Measurements from ENCODE around the gene MRPS6. TPM values are rescaled to one million over a fixed set of nuclear protein-coding genes. Genes with fewer than 3 reads are reported as not detected.

The MRPS6 gene
- total RNA-seq, 1 experiment from 2014 or later: 32.8 TPM

- no peaks in the 10 kb centered on the region for H4K20me1 ChIP-seq (ENCODE audit: low read length)
- intact Hi-C loops (cut with micrococcal nuclease): no loop called here
- no peak for ATAC-seq
- H3K4me2 ChIP-seq (ENCODE audit: low read length): no peak overlapping the region
- ChIA-PET POLR2A (ENCODE audit: unreplicated experiment) (interaction anchor here (0.7 to 0.9 kb wide), 2 partner anchors 27 to 30 kb away, joined by 5 read pairs; no protein-coding TSS in a partner anchor), CTCF (no interaction called here)
- no TSS peak for BruUV-seq (replicated peaks)
- no peaks in the 10 kb centered on the region for H3K9me2 ChIP-seq (replicated peaks; ENCODE audit: low read length)
- H3K27ac ChIP-seq (ENCODE audit: low read length): no peak overlapping the region
- no peaks in the 10 kb centered on the region for H3F3A ChIP-seq (ENCODE audit: low read length, unreplicated experiment)
- peaks cover 11% of the 10 kb centered on the region; the same call in 1 of the 2 replicates for H3K79me2 ChIP-seq (ENCODE audit: low read length)
- H3K27me3 ChIP-seq (ENCODE audit: low read length): no peaks in the 10 kb centered on the region
- no peak overlapping the region for H3K4me3 ChIP-seq (ENCODE audit: low read length)
- H3K9ac ChIP-seq (ENCODE audit: low read length): no peak overlapping the region
- DNase-seq: no peak
- no peak overlapping the region for H2AFZ ChIP-seq (ENCODE audit: low read length)
- H3K9me3 ChIP-seq (ENCODE audit: low read length): no peaks in the 10 kb centered on the region
- H3K4me1 ChIP-seq (ENCODE audit: insufficient read depth, low read length): no peaks in the 10 kb centered on the region
- peaks cover 6% of the 10 kb centered on the region; the same call in 1 of the 2 replicates for H3K36me3 ChIP-seq (ENCODE audit: low read depth, low read length)
- TF ChIP-seq EZH2 (IDR thresholded peaks at IDR 0.05; ENCODE audit: low read length, unreplicated experiment) (no peak), CTCF (conservative IDR thresholded peaks at IDR 0.05; ENCODE audit: low read depth, low read length) (no peak), EZH2phosphoT487 (IDR thresholded peaks at IDR 0.05; ENCODE audit: borderline replicate concordance, low read length) (no peak)
Observed at GRCh38 chr21:34120867-34121266, 47.5 kb downstream of the MRPS6 start.

DNA sequence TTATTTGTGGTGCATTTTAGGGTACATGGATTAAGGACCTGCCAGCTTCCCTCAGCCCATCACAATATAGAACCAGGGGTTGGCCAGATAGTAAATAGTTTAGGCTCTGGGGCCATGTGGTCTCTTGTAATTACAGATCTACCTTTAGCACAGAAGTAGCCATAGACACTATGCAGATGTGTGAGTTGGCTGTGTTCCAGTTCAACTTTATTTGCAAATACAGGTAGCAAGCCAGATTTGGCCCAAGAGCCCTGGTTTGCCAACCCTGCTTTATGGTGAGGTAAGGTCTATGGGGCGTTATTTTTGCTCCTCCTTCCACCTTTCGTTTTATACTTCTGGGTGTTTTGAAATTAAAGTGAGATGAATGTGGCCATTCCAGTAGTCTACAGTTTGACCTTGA, 48.7 kb downstream of the MRPS6 start:
- Histone ChIP-seq H3K9me2 (replicated peaks; ENCODE audit: low read length) (no peaks in the 10 kb centered on the region), H3K4me3 (ENCODE audit: low read length) (no peak overlapping the region), H3K27ac (ENCODE audit: low read length) (no peak overlapping the region), H3K36me3 (ENCODE audit: low read depth, low read length) (peaks cover 4% of the 10 kb centered on the region; the same call in 1 of the 2 replicates), H3K9ac (ENCODE audit: low read length) (no peak overlapping the region), H3K4me1 (ENCODE audit: insufficient read depth, low read length) (no peaks in the 10 kb centered on the region), H3K79me2 (ENCODE audit: low read length) (peaks cover 12% of the 10 kb centered on the region; the same call in 1 of the 2 replicates), H3F3A (ENCODE audit: low read length, unreplicated experiment) (no peaks in the 10 kb centered on the region), H4K20me1 (ENCODE audit: low read length) (no peaks in the 10 kb centered on the region), H2AFZ (ENCODE audit: low read length) (no peak overlapping the region), H3K27me3 (ENCODE audit: low read length) (no peaks in the 10 kb centered on the region), H3K4me2 (ENCODE audit: low read length) (no peak overlapping the region), H3K9me3 (ENCODE audit: low read length) (no peaks in the 10 kb centered on the region)
- DNase-seq (no peak), ATAC-seq (peak; percentile 11; the same call in 1 of the 2 replicates)
- no TSS peak for BruUV-seq (replicated peaks)
- ChIA-PET CTCF (no interaction called here), POLR2A (ENCODE audit: unreplicated experiment) (no interaction called here)
- TF ChIP-seq CTCF (conservative IDR thresholded peaks at IDR 0.05; ENCODE audit: low read depth, low read length) (no peak), EZH2 (IDR thresholded peaks at IDR 0.05; ENCODE audit: low read length, unreplicated experiment) (no peak), EZH2phosphoT487 (IDR thresholded peaks at IDR 0.05; ENCODE audit: borderline replicate concordance, low read length) (no peak)
- intact Hi-C loops (cut with micrococcal nuclease): no loop called here

DNA sequence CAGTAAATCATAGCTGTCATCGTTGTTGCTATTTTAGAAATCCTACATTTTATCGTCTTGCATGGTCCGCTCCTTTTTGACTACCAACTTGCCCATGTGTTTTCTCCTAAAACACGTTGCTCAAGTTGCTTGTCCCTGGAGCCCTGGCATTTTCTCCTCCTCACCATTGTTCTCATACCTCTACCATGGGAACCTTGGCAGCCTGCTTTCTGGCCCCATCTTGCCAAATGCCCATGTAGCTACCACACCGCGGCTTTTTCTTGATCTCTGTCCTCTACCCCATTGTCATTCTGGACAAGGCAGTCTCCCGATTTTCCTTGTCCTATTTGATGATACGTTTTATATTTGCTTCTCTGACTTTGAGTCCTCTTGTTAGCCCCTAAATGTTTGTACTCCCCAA, 50.2 kb downstream of the MRPS6 start:
- Histone ChIP-seq H3K9ac (ENCODE audit: low read length) (no peak overlapping the region), H3K4me3 (ENCODE audit: low read length) (no peak overlapping the region), H3K4me1 (ENCODE audit: insufficient read depth, low read length) (0 out of 2 replicates have a peak, but pooled peaks cover under 1% of the 10 kb centered on the region), H3K9me2 (replicated peaks; ENCODE audit: low read length) (no peaks in the 10 kb centered on the region), H4K20me1 (ENCODE audit: low read length) (no peaks in the 10 kb centered on the region), H3K27ac (ENCODE audit: low read length) (no peak overlapping the region), H3K27me3 (ENCODE audit: low read length) (no peaks in the 10 kb centered on the region), H3K9me3 (ENCODE audit: low read length) (no peaks in the 10 kb centered on the region), H3K4me2 (ENCODE audit: low read length) (no peak overlapping the region), H3F3A (ENCODE audit: low read length, unreplicated experiment) (no peaks in the 10 kb centered on the region), H3K79me2 (ENCODE audit: low read length) (peaks cover 23% of the 10 kb centered on the region), H3K36me3 (ENCODE audit: low read depth, low read length) (peaks cover 12% of the 10 kb centered on the region; the same call in 1 of the 2 replicates), H2AFZ (ENCODE audit: low read length) (no peak overlapping the region)
- CTCF ChIA-PET: no interaction called here
- intact Hi-C loops (cut with micrococcal nuclease): no loop called here
- DNase-seq: no peak
- no peak for ATAC-seq
- no TSS peak for BruUV-seq (replicated peaks)
- POLR2A ChIA-PET (ENCODE audit: unreplicated experiment): no interaction called here
- TF ChIP-seq CTCF (conservative IDR thresholded peaks at IDR 0.05; ENCODE audit: low read depth, low read length) (no peak), EZH2phosphoT487 (IDR thresholded peaks at IDR 0.05; ENCODE audit: borderline replicate concordance, low read length) (no peak)

Measured in PC-3 (cell line).